ENCODE data around the gene FGF5.
A peak's percentile ranks its signal among the peaks of the same experiment; 100 is the strongest.

FGF5 gene

DNA sequence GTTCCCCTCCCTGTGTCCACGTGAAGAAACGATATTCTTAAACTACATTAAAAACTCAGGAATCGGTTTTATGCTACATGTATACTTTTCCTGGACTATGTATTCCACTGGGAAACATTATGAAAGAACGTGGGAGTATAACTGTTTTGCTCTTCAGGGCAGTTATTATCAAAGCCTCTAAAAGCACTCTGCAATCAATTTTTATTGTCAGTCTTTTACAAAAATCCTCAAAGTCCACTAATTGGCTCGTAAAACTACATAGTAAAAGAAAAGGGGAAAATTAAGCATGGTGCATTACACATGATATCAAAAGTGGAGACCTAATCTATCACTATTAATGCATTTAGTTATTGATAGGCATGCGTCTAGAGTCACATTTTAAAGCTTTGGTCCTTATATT, 57.7 kb downstream of the FGF5 start:
- H3K4me3 Mint-ChIP-seq: no peak overlapping the region

DNA sequence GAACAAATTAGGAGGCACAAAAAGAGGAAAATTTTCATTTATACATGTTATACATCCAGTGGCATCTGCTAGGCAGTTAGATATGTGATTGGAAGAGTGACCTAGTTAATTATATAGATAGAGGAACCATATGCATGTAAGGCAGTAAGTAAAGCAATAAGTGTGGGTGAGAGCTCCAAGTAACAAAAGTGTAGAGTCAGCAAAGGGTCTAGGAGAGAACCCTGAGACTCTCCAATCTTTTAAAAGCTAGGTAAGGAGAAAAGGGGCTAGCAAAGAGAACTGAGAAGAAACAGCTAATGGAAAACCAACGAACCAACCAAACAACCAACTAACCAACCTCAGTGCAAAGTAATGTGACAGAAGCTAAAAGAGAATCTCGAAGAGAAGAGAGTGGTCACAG, 65.2 kb downstream of the FGF5 start:
- Mint-ChIP-seq H3K4me1 (ENCODE audit: low read depth) (peaks cover 7% of the 10 kb centered on the region), H3K9me3 (no peaks in the 10 kb centered on the region), H3K36me3 (ENCODE audit: low read depth) (no peaks in the 10 kb centered on the region), H3K27ac (no peak overlapping the region), H3K27me3 (peaks cover 20% of the 10 kb centered on the region), H3K4me3 (no peak overlapping the region)

More for the DNA sequence above, 57.7 kb downstream of the FGF5 start:
- Mint-ChIP-seq H3K27ac (no peak overlapping the region), H3K4me1 (ENCODE audit: low read depth) (no peaks in the 10 kb centered on the region), H3K36me3 (ENCODE audit: low read depth) (no peaks in the 10 kb centered on the region), H3K9me3 (no peaks in the 10 kb centered on the region), H3K27me3 (peaks cover under 1% of the 10 kb centered on the region)

DNA sequence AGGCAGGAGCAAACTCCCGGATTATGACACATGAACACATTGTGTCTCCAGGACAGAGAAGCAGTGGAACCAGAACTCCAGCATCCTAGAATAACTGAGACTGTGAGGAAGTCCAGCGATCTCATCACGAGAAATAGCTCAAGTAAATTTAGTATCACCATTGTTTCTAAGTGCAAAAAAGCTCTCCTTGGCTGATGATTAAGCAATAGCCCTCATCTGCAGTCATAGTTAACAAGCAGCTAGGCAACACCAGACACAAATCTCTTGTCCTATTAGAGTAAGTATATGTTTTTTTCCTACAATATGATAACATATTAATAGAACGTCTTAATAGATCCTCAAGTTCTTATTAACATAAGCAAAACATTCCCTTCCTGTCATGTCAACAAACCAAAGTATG, 66.7 kb downstream of the FGF5 start:
- no peak overlapping the region for H3K4me3 Mint-ChIP-seq
- no peak overlapping the region for H3K27ac Mint-ChIP-seq
- no peaks in the 10 kb centered on the region for H3K9me3 Mint-ChIP-seq
- peaks cover 21% of the 10 kb centered on the region for H3K27me3 Mint-ChIP-seq
- H3K36me3 Mint-ChIP-seq (ENCODE audit: low read depth): no peaks in the 10 kb centered on the region
- peaks cover 7% of the 10 kb centered on the region for H3K4me1 Mint-ChIP-seq (ENCODE audit: low read depth)

DNA sequence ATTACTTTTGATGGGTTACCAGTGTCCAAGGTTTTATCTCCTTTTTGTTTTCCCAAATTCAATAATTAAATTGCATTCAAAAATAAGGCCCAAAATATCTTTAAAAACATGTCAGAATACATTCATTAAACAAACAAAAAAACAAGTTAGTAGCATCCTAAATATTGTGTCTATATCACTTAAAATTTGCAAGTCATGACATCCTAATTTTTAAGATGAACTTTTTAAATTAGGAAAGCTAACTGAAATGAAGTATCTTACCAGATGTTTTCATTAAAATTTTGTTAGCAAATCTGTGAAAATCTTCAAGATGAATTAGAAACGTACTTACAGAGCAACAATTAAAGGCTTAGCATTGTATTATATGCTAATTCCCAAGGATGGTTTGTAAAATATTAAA, 68.1 kb downstream of the FGF5 start:
- Mint-ChIP-seq H3K36me3 (ENCODE audit: low read depth) (no peaks in the 10 kb centered on the region), H3K27me3 (peaks cover 21% of the 10 kb centered on the region), H3K27ac (no peak overlapping the region), H3K4me3 (no peak overlapping the region), H3K4me1 (ENCODE audit: low read depth) (peaks cover 7% of the 10 kb centered on the region), H3K9me3 (no peaks in the 10 kb centered on the region)

DNA sequence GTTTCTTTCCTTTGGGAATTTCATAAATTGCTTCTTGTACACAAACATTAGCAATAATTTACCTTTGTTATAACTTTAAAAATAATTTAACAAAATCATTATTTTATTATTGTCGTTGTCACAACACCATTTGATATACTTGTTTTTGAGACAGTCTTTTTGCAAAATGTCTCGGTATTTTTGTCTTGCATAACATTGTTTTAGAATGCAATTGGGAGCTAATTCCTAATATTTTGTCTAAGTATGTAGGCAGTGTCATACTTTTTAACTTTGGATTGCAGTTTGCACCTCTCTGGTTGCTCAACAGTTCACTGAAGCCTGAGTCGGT, 68.7 kb downstream of the FGF5 start:
- Mint-ChIP-seq H3K9me3 (no peaks in the 10 kb centered on the region), H3K27me3 (peaks cover 21% of the 10 kb centered on the region), H3K4me3 (peak overlapping the region; percentile 83), H3K36me3 (ENCODE audit: low read depth) (no peaks in the 10 kb centered on the region), H3K27ac (no peak overlapping the region), H3K4me1 (ENCODE audit: low read depth) (peaks cover 7% of the 10 kb centered on the region)

DNA sequence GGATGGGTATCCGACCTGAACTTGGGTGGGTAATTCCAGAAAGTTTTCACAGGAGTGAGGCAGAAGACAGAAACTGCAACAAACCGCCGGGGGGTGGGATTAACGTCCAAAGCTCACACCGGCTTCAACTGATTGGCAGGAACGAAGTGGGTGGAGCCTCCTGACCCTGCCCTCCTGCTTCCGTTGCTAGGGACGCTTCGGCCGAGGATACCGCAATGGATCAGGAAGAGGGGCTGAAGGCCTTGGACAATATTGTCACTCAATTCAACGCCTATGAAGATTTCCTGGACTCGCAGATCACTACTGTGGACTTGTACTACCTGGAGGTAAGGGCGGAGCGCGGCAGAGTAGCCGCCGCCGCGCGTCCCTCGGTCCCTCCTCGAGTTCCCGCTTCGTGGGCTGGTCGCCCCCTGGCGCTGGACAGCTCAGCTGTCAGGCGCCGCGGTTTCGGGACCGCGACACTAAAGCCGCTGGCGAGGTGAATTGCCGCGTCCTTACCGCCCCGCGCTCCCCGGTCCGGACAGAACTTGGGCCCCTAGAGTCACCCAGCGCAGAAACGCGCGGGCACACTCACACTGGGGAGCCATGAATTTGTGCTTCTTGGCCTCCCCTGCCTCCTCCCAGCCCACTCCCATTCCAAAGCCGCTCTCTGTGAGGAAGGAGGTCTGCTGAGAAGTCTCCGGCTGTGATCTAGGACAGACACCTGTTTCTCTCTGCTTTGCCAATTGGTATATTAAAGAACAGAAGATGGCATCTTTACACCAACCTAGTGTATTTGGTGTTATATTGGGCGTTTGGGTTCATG, 69.3 kb downstream of the FGF5 start, which contains the start of gene CFAP299:
Gene CFAP299, plus strand, starts transcription at position 177 of the 805 bp plus-strand sequence.
- no peak within 1 kb of the TSS for H3K27ac Mint-ChIP-seq
- H3K4me1 Mint-ChIP-seq (ENCODE audit: low read depth): peaks cover 7% of the 10 kb centered on the region
- H3K9me3 Mint-ChIP-seq: no peaks in the 10 kb centered on the region
- peaks cover 21% of the 10 kb centered on the region for H3K27me3 Mint-ChIP-seq
- no peaks in the 10 kb centered on the region for H3K36me3 Mint-ChIP-seq (ENCODE audit: low read depth)
- peak within 1 kb of the TSS; percentile 83 for H3K4me3 Mint-ChIP-seq

DNA sequence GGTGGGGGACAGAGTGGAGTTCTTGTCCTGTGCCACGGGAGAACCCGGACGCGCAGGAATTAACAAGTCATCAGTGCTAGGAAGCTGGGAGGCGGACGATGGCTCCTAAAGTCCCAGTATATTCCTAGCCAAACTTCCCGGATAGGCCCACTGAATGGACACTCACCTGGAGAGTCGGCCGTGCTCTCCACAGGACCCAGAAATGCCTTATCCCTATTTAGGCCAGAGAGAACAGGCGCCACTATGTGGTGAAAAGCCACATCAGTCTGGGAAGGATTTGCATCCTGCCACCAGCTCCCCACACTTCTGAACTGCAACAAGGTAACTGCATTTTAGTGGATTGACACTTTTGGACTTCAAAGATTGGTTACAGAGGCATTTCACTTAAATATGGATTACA, 70.1 kb downstream of the FGF5 start:
- no peak overlapping the region for H3K27ac Mint-ChIP-seq
- peaks cover 21% of the 10 kb centered on the region for H3K27me3 Mint-ChIP-seq
- peaks cover 7% of the 10 kb centered on the region for H3K4me1 Mint-ChIP-seq (ENCODE audit: low read depth)
- H3K4me3 Mint-ChIP-seq: peak overlapping the region; percentile 83
- no peaks in the 10 kb centered on the region for H3K36me3 Mint-ChIP-seq (ENCODE audit: low read depth)
- peaks cover under 1% of the 10 kb centered on the region for H3K9me3 Mint-ChIP-seq

DNA sequence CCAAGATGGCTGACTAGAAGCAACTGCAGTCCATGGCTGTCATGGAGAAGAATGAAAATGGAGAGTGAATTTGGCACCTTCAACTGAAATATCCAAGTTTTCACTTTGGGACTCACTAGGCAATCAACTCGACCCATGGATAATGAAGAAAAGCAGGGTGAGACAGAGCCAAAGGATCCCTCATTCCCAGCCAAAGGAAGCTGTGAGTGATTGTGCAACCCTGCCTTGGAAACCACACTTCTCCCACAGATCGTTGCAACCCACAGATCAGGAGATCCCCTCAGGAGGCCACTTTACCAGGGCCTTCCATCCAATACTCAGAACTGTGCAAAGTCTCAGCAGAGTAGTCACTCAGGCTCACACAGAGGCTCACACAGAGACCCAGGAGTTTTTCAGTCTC, 73.6 kb downstream of the FGF5 start:
- H3K9me3 Mint-ChIP-seq: peaks cover 23% of the 10 kb centered on the region
- H3K4me3 Mint-ChIP-seq: no peak overlapping the region
- H3K4me1 Mint-ChIP-seq (ENCODE audit: low read depth): peaks cover 17% of the 10 kb centered on the region
- peaks cover 21% of the 10 kb centered on the region for H3K27me3 Mint-ChIP-seq
- H3K36me3 Mint-ChIP-seq (ENCODE audit: low read depth): peaks cover 9% of the 10 kb centered on the region
- no peak overlapping the region for H3K27ac Mint-ChIP-seq

Measured in stimulated activated naive CD8-positive, alpha-beta T cell treated with anti-CD3 and anti-CD28 coated beads, Interleukin-15, Interleukin-2, amounts not matched to agents 100 ng/mL and 50 ng/mL, for 24 hours (primary cell).